IMR-90 (cell line): Measurements from ENCODE around the gene TOMM7.

Experiments
- BHLHE40 ChIP-seq: fragments of 150-350 bp; IDR thresholded peaks from 2 replicates; pipeline ENCODE4 v1.6.1; 2016; ENCODE audit warnings: mild to moderate bottlenecking, low read depth, low read length
- CEBPB ChIP-seq: IDR thresholded peaks from 2 replicates; pipeline ENCODE4 v1.6.1; 2012; ENCODE audit warnings: low read depth, low read length, improper control_type of control experiment
- FOS ChIP-seq: fragments of 150-350 bp; IDR thresholded peaks from 2 replicates; pipeline ENCODE4 v1.6.1; 2016; ENCODE audit warnings: low read depth, low read length
- MAFK ChIP-seq: IDR thresholded peaks from 2 replicates; pipeline ENCODE4 v1.6.1; 2012; ENCODE audit warnings: low read depth, low read length, improper control_type of control experiment
- MAZ ChIP-seq: IDR thresholded peaks from 2 replicates; pipeline ENCODE4 v1.6.1; 2012; ENCODE audit warnings: low read depth, mild to moderate bottlenecking, low read length, improper control_type of control experiment, moderate library complexity, borderline replicate concordance
- NFE2L2 ChIP-seq: fragments of 150-350 bp; IDR thresholded peaks from 2 replicates; pipeline ENCODE4 v1.6.1; 2016; ENCODE audit warnings: low read depth, mild to moderate bottlenecking, low read length
- POLR2A ChIP-seq: IDR thresholded peaks from 2 replicates; pipeline ENCODE4 v1.6.1; 2012; ENCODE audit warnings: mild to moderate bottlenecking, low read depth, low read length
- RAD21 ChIP-seq: IDR thresholded peaks from 2 replicates; pipeline ENCODE4 v1.6.1; 2012; ENCODE audit warnings: low read length, improper control_type of control experiment
- RCOR1 ChIP-seq: IDR thresholded peaks from 2 replicates; pipeline ENCODE4 v1.6.1; 2012; ENCODE audit warnings: mild to moderate bottlenecking, low read length, improper control_type of control experiment; ENCODE audit not compliant: insufficient replicate concordance
- RFX5 ChIP-seq: IDR thresholded peaks from 2 replicates; pipeline ENCODE4 v1.8.0; 2012; ENCODE audit warnings: low read depth, mild to moderate bottlenecking, low read length, moderate library complexity
- SMC3 ChIP-seq: fragments of 150-350 bp; IDR thresholded peaks from 2 replicates; pipeline ENCODE4 v1.6.1; 2016; ENCODE audit warnings: low read depth, mild to moderate bottlenecking, antibody characterized with exemption, low read length, moderate library complexity
- TF ChIP-seq, protein P1 (sequence below): conservative IDR thresholded peaks from 2 replicates; pipeline ENCODE4 v1.5.1; 2012; ENCODE audit warnings: mild to moderate bottlenecking, low read depth, low read length, improper control_type of control experiment

DNA sequence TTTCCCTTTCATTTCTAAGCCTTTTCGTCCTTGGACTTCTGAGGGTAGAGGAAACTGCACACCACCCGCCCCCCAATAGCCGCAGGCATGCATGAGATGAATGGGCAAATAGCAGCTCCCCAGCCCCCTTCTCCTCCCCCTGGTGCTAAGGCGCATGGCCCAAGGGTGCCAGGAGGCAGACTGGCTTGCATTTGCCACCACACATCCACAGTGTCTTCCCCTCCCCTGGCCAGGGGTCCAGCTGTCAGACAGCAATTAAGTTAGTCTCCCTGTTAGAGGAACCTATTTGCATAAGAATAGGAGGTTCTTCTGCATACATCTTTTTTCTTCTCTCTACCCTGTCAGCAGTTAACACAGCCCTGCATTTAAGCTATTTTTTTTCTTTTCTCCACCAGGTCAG lies 20.2 kb downstream of the TOMM7 start:
- TF ChIP-seq MAFK (no peak), BHLHE40 (no peak), RFX5 (no peak), FOS (no peak), RAD21 (no peak), POLR2A (no peak), NFE2L2 (no peak), RCOR1 (no peak), SMC3 (no peak), CEBPB (no peak), MAZ (no peak)
- TF ChIP-seq, protein P1, sequence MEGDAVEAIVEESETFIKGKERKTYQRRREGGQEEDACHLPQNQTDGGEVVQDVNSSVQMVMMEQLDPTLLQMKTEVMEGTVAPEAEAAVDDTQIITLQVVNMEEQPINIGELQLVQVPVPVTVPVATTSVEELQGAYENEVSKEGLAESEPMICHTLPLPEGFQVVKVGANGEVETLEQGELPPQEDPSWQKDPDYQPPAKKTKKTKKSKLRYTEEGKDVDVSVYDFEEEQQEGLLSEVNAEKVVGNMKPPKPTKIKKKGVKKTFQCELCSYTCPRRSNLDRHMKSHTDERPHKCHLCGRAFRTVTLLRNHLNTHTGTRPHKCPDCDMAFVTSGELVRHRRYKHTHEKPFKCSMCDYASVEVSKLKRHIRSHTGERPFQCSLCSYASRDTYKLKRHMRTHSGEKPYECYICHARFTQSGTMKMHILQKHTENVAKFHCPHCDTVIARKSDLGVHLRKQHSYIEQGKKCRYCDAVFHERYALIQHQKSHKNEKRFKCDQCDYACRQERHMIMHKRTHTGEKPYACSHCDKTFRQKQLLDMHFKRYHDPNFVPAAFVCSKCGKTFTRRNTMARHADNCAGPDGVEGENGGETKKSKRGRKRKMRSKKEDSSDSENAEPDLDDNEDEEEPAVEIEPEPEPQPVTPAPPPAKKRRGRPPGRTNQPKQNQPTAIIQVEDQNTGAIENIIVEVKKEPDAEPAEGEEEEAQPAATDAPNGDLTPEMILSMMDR = no peak
